ENCODE measurements around the gene ZNF648. TPM values are rescaled to one million over a fixed set of nuclear protein-coding genes. Genes with fewer than 3 reads are reported as not detected.

Gene ZNF648, protein sequence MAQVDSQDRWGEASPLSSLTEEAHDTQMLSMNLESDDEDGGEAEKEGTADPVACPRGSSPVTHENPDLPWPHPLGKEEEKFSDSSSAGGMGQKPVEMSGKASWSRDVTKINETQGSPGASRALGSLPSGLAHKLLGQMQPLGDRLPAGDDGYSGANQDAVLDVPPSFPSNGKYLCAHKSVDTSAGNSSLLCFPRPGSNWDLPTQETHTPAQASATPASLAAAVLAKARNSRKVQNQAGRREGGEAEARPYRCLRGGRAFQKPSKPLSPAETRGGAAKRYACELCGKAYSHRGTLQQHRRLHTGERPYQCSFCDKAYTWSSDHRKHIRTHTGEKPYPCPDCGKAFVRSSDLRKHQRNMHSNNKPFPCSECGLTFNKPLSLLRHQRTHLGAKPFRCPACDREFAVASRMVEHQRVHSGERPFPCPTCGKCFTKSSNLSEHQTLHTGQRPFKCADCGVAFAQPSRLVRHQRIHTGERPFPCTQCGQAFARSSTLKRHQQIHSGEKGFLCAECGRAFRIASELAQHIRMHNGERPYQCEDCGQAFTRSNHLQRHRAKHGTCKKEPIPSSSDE
- not detected in 2 replicates for total RNA-seq

DNA sequence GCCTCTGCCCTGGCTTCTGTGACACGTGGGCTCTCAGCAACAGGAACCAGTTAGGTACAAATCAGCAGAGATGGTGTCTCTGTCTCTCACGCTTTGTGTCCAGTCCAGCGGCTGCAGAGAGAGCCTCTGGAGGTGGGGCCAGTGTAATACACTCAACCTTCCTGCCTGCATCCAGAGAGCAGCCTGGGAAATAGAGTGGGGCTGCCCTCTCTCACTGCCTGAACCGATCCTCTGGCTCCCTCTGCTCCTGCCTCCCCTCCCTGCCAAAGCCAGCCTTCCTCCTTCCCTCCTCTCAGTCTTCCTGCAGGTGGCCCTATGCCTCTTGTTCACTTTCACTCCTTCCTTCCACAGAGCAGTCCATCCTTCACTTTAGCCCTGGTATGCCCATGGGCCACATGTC lies at the start of gene ZNF648:
Gene ZNF648 (minus strand): TSS at position 119 of the 400 bp plus-strand sequence. CDS start 3,702 bp downstream, outside the sequence.

Measured in smooth muscle cell of the pulmonary artery (primary cell).